GM12872 (cell line): ENCODE measurements around the gene FSHR.

Source experiments
- CTCF ChIP-seq: IDR thresholded peaks from 3 replicates; pipeline ENCODE4 v1.5.1; 2011; ENCODE audit warnings: low read depth, mild to moderate bottlenecking, low read length, moderate library complexity; ENCODE audit not compliant: insufficient read depth

Gene FSHR

GRCh38 chr2:49177194-49177593 is 22.9 kb upstream of the FSHR start:
- TF ChIP-seq CTCF = no peak

DNA sequence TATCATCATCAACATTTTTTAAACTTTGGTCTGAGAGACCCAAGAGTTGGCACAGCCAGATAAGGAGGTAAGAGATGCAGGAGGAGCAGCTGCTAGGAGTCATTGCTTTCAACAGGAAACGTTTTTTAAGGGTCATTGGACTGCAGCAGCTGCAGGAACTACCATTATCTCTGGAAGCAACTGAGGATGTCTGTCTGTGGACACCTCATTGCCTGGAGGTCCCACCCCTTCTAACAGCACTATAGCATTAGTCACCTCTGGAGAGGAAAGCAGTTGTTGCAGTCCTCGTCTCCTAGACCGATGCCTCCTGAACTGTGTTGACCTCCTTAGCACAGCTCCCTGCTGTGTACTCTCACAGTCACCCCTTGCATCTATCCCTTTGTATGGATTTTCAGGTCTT is 21.5 kb upstream of the FSHR start:
- TF ChIP-seq CTCF = no peak

DNA sequence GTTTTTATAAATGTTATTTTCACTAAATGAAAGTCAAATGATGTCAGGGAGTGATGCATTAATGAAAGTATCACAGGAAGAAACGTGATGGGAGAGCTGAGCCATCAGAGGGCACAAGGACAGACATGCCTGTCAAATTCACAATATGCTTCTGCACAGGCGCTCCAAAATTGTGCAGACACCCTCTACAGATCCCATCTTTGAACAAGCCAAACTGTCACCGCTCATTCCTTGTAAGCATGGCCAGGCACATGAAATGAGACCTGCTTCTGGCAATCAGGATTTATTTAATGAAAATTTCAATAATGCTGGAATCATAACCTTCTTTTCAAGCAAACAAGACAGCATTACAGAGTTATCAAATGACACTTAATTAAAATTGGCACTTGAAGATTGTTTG is 20.4 kb upstream of the FSHR start:
- TF ChIP-seq CTCF = no peak

DNA sequence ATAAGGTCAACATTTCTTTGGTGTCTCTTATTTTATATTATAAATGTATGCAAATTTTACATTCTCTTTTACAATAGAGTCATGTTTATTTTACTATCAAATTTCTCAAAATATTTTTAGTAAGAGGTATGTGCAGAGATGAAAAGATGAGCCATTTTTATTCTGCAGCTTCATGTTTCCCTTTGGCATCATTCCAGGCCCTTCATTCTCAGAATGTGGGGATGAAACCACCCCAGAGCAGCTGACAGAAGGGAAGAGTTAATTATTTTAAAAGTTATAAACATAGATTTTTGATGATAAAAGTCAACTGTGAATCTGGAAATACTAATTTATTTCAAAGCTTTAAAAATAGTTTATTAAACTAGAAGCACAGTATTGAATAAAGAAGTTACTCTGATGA is 12.8 kb upstream of the FSHR start:
- no peak for TF ChIP-seq CTCF

- TF ChIP-seq CTCF = no peak
Measured at GRCh38 chr2:49165662-49166061, 11.3 kb upstream of the FSHR start.

GRCh38 chr2:49164729-49165128 is 10.4 kb upstream of the FSHR start:
- TF ChIP-seq CTCF = no peak

DNA sequence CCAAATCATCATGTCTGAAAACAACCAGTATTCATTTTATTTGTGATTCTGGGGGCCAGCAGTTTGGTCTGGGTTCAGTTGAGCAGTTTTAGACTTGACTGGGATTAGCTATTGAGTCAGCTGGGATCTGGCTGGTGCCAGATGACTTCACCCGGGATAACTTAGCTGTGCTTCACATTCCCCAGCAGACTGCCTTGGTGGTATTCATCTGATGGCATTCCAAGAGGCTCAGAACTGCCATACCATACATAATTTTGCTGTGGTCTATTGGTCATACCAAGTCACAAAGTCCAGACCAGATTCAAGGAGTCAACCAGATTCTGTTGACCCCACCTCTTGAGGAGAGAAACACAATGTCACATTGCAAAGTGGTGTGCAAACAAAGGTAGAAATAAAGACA is 7.8 kb upstream of the FSHR start:
- TF ChIP-seq CTCF = no peak

- TF ChIP-seq CTCF = no peak
Measured at GRCh38 chr2:49154891-49155290, 576 bp upstream of the FSHR start.
